SIG-M5 treated with dmso at 0.1 percent for 504 hours (cell line): ENCODE results near the gene TMEM117.

Experiments
- DNase-seq: peaks from one replicate; lab custom pipeline; 2025; ENCODE audit not compliant: unreplicated experiment; lab: John Stamatoyannopoulos, UW

The TMEM117 gene

GRCh38 chr12:43835656-43836474 is at the start of gene TMEM117:
Gene TMEM117, plus strand, starts transcription at chr12:43836081.
- DNase-seq, result peak; percentile 38

- DNase-seq, result no peak
Measured at GRCh38 chr12:43786899-43787693, 48.8 kb upstream of the TMEM117 start.

- DNase-seq, result no peak
Measured at GRCh38 chr12:43789941-43790340, 45.9 kb upstream of the TMEM117 start.

DNA sequence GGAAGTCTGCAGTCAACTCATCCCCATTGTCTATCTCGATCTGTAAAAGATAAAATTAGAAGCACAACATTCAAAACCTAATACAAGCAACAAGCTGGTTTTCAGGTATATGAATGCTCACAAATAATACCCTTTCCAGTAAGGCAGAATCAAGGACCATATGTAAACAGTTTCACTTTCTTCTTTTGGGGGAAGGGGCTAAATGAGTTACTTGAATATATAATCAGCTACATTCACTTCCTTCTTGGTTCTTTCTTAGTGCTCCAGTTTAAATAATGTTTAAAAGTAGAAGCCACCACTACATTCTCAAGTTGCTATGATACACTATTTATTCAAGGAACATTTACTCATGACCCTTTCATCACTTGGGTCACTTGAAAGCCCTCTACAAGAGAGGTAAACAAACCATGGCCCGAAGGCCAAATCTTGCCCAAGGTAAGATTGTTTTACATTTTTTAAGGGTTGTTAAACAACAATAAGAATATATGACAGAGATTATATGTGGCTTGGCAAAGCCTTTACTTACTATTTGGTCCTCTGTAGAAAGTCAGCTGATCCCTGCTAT is 40.1 kb upstream of the TMEM117 start:
- peak; percentile 67 for DNase-seq

DNA sequence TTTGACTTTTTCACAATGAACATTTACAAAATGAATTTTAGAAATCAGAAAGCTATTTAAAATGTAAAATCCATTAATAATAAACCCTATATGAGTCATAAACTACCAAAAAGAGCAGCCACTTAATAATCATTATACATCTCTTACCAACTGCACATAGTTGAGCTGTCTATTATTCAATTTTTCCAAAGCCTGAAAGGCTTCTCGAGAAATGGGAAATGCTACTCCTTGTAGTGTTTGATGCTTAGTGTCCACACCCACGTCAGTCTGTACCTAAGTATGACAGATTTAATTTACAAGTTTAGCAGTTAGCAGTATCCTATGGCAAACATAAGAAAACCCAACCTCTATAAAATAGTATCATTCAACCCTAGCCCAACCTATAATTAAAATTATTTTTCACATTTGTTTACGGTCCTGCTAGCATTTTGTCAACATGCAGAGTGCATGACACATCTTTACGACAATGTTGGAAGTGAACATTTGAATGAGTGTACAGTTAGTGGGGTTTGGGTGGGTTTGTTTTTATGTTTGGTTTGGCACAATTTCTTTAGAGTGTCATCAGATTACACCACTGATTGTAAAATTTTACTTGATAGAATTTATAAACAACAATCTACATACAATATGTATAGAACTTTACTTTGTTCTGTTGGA is 38.2 kb upstream of the TMEM117 start:
- no peak for DNase-seq

GRCh38 chr12:43805149-43805859 is 30.6 kb upstream of the TMEM117 start:
- no peak for DNase-seq

GRCh38 chr12:43805860-43806736 is 29.8 kb upstream of the TMEM117 start, which contains the start of gene TWF1:
Gene TWF1, minus strand, starts transcription at chr12:43806317. Its CDS starts 72 bp downstream, at chr12:43806245.
- peak; percentile 85 for DNase-seq

- no peak for DNase-seq
Measured at GRCh38 chr12:43806737-43807072, 29.2 kb upstream of the TMEM117 start.

DNA sequence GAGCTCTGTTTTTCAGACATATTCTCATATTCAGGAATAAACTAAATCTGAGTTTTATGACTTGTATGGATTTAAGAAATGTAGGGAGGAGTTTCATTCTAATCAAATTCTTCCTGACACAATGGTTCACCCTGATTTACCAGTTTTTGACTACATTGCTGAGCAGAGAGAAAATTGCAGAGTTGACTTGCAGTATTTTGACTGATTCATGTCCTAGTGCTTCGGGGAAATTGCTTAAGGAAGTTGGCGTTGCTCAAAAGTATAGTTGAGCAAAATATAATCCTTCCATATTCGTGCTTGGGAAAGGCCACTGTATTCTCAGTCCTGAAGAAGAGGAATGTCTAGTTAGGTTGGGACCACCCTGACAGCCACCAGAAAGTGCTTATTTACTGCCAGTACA is 28.5 kb upstream of the TMEM117 start:
- no peak for DNase-seq

DNA sequence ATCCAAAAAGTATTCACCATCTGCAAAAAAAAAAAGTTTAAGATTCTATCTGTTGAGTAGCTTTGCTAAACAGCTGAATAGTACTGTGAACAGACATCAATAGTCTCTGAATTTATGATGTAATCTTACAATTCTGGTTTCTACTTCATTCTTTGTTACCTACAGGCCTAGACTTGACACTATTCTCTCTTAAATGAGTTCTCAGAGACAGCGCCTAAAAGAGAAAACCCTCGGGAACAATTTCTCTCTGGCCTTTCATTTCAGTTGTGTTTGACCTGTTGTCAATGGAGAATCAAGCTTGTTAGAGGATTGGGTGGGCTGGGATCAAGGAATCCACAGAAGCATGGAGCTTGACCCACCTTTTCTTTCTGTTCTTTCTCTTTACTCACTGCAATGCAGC is 23.8 kb upstream of the TMEM117 start:
- no peak for DNase-seq

- DNase-seq, result no peak
Measured at GRCh38 chr12:43812926-43813325, 23.0 kb upstream of the TMEM117 start.

GRCh38 chr12:43815416-43815815 is 20.5 kb upstream of the TMEM117 start:
- DNase-seq, result no peak

GRCh38 chr12:43816168-43816567 is 19.7 kb upstream of the TMEM117 start:
- no peak for DNase-seq

GRCh38 chr12:43824207-43824775 is 11.6 kb upstream of the TMEM117 start:
- DNase-seq, result no peak

DNA sequence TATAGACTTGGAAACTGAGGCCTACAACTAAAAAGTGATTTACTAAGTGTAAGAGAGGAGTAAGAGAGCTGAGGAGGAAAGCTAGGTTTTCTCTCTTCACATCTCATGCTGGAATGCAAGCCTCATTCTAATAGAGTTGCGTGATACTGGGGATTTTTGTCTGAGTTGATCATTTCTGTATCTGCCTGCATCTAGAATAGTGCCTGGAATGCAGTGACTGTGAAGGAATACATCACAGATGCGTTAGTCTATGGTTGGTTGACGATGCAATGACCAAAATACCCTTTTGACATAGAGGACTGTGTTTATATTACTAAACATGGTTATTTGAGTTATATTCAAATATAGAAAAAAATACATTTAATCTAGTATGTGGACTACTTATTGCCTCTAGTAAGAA is 9.2 kb upstream of the TMEM117 start:
- DNase-seq, result no peak

DNA sequence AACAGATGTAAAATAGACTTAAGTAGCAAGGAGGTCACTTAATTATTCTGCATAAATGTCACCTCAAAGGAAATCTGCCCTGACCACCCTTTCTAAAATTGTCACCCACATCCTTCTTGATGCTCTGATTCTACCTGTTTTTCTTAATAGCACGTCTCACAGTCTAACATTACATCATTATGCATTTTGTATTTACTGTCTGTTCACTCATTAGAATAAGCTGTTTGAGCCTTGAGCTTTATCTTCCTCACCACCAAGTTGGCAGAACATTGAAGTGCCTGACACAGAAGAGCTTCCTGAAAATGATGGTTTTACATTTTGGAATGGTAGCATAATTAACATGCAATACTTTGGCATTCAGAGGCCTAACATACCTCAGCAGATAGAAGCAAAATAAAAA is 8.8 kb upstream of the TMEM117 start:
- no peak for DNase-seq

- DNase-seq, result peak; percentile 74
Measured at GRCh38 chr12:43832463-43833168, 3.3 kb upstream of the TMEM117 start.

GRCh38 chr12:43835264-43835655 is 621 bp upstream of the TMEM117 start:
- DNase-seq, result no peak

DNA sequence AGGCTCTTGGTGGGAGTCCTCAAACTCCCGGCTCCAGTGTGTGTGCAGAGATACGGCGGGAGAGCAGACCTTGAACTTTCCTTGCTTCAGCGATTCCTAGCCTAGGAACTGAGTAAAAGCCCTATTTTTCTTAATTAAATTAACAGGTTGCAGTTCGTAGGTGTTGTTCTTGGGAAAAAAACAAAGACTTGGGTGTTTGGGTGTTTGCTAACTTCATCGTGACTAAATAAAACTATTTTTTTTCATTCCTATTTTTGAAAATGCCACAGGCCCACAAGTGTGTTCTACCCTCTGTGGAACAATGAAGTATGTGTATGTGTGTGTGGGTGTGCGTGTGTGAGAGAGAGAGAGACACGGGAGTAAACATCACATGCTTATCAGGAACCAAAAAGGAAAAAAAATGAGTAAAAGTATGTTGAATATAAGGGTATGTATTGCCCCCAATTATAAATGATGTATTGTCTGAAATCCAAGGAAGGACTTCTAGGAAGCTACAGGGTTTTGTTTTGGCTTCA is 651 bp downstream of the TMEM117 start:
- DNase-seq, result no peak
